Measurements from ENCODE around the gene CLSTN1. TPM values are rescaled to one million over a fixed set of nuclear protein-coding genes. Genes with fewer than 3 reads are reported as not detected.
A peak's percentile ranks its signal among the peaks of the same experiment; 100 is the strongest.

The CLSTN1 gene
- total and polyA plus RNA-seq, 2 donors from 2014 or later = 114 to 158 TPM

DNA sequence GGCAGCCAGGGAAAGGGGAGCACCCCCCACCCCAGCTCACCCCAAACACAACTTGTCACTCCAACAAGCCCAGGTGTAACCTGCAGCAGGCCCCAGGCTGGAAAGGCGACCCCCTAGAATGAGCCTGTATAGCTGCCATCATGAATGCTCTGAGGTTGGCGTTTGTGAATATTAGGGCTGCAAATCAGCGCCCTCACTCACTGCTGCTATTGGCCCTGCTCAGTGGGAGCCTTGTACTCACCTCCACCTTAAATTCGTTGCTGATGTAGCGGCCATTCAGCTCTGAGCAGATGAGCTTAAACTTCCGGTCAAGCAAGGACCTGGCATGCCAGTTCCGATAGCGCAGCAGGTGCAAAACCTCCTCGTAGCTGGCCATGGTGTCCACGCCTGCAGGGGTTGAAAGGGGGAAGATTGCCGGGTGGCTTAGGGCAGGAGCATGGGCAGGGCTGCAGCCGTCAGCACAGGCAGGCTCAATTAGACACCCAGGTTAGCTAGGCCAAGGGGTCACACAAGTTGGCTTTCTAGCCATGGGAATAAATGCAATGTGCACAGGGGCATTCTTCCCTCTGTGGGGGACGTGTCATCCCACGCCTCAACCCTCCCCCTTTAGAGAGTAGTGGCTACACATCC, 90.5 kb downstream of the CLSTN1 start:
- Histone ChIP-seq H3K27me3 (ENCODE audit: control insufficient read depth, insufficient read depth, low read length) (no peaks in the 10 kb centered on the region), H3K27ac (ENCODE audit: low read depth in 2 of 2, low read length in 2 of 2) (no peak overlapping the region), H3K36me3 (ENCODE audit: control insufficient read depth in 2 of 3, insufficient read depth in 3 of 3, low read length in 3 of 3) (peaks cover 9 to 80% (median 37%) of the 10 kb centered on the region in 3 donors), H3K9me3 (ENCODE audit: control insufficient read depth in 2 of 3, insufficient read depth in 1 of 3, low read length in 3 of 3) (no peaks in the 10 kb centered on the region), H3K9ac (ENCODE audit: low read length in 3 of 3) (no peak overlapping the region), H3K4me1 (ENCODE audit: control insufficient read depth in 2 of 3, insufficient read depth in 2 of 3, low read depth in 1 of 3, low read length in 3 of 3) (no peaks in the 10 kb centered on the region), H3K4me3 (ENCODE audit: low read length in 3 of 3) (no peak overlapping the region)
- DNase-seq (peak in 1 of 5 donors; percentile 61), FAIRE-seq (no peak)
- TF ChIP-seq, protein P1, sequence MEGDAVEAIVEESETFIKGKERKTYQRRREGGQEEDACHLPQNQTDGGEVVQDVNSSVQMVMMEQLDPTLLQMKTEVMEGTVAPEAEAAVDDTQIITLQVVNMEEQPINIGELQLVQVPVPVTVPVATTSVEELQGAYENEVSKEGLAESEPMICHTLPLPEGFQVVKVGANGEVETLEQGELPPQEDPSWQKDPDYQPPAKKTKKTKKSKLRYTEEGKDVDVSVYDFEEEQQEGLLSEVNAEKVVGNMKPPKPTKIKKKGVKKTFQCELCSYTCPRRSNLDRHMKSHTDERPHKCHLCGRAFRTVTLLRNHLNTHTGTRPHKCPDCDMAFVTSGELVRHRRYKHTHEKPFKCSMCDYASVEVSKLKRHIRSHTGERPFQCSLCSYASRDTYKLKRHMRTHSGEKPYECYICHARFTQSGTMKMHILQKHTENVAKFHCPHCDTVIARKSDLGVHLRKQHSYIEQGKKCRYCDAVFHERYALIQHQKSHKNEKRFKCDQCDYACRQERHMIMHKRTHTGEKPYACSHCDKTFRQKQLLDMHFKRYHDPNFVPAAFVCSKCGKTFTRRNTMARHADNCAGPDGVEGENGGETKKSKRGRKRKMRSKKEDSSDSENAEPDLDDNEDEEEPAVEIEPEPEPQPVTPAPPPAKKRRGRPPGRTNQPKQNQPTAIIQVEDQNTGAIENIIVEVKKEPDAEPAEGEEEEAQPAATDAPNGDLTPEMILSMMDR (IDR thresholded peaks at IDR 0.05; ENCODE audit: borderline replicate concordance, extremely low read depth, insufficient read depth) = no peak
- intact Hi-C loops (cut with DNase I) = no loop called here

DNA sequence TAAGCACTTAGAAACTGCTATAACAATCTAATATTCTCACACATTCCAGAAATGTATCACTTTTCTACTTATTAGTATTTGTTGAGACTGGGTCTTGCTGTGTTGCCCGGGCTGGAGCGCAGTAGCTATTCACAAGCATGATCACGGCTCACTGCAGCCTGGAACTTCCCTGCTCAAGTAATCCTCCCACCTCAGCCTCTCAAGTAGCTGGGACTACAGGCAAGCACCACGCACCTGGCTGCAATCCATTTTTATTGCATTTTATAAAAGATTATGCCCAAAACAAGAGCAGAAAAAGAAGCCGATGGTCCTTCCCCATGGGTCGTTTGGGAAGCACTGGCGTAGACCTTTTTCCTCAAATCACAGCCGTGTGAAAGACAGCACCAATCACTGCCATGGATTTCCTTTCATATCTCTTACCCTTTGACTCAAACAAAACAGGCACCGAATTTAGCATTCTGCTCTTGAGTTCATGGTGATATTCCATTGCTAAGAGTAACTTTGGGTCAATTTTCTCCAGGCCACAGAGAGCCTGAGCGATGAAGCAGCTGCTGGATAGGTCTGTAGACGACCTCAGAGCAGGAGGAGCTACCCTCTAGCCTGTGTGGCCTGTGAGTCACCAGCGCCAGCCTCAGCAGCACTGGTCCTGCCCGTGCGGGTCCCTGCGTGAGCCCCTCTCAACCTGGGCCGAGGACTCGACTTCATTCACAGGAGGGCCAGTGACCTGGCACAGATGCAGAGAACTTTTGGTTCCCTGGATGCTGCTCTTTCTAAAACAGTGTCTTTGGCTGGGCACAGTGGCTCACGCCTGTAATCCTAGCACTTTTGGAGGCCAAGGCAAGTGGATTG, 91.4 kb downstream of the CLSTN1 start:
- no peak for FAIRE-seq
- Histone ChIP-seq H3K4me3 (ENCODE audit: low read length in 3 of 3) (no peak overlapping the region), H3K4me1 (ENCODE audit: control insufficient read depth in 2 of 3, insufficient read depth in 2 of 3, low read depth in 1 of 3, low read length in 3 of 3) (no peaks in the 10 kb centered on the region), H3K9ac (ENCODE audit: low read length in 3 of 3) (no peak overlapping the region), H3K27me3 (ENCODE audit: control insufficient read depth, insufficient read depth, low read length) (no peaks in the 10 kb centered on the region), H3K27ac (ENCODE audit: low read depth in 2 of 2, low read length in 2 of 2) (no peak overlapping the region), H3K36me3 (ENCODE audit: control insufficient read depth in 2 of 3, insufficient read depth in 3 of 3, low read length in 3 of 3) (peaks cover 9 to 73% (median 35%) of the 10 kb centered on the region in 3 donors), H3K9me3 (ENCODE audit: control insufficient read depth in 2 of 3, insufficient read depth in 1 of 3, low read length in 3 of 3) (no peaks in the 10 kb centered on the region)
- DNase-seq = peak in 1 of 5 donors; percentile 59
- intact Hi-C loops (cut with DNase I) = no loop called here
- TF ChIP-seq, protein P1 (IDR thresholded peaks at IDR 0.05; ENCODE audit: borderline replicate concordance, extremely low read depth, insufficient read depth) = no peak

DNA sequence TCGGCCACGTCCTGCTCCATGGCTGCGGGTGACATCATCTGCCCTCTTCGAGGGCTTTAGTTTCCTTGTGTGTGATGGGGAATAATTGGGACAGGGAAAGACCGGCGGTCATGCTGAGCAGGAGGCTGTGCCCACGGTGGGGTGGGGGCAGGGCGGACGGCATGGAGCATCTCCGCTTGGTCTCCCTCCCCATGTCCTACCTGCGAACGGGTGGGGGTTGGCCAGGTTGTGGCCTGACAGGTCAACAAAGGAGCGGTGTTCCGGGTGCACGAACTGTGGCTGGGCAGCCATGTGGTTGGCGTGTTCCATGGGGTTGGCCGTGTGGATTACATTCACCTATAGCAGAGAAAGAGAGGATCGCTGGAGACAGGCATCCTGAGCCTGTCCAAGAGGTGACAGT, 92.2 kb downstream of the CLSTN1 start:
- Histone ChIP-seq H3K27me3 (ENCODE audit: control insufficient read depth, insufficient read depth, low read length) (no peaks in the 10 kb centered on the region), H3K36me3 (ENCODE audit: control insufficient read depth in 2 of 3, insufficient read depth in 3 of 3, low read length in 3 of 3) (peaks cover 9 to 69% (median 35%) of the 10 kb centered on the region in 3 donors)

More for the DNA sequence above, 92.2 kb downstream of the CLSTN1 start:
- no peak overlapping the region for H3K27ac ChIP-seq (ENCODE audit: low read depth in 2 of 2, low read length in 2 of 2)
- TF ChIP-seq, protein P1 (IDR thresholded peaks at IDR 0.05; ENCODE audit: borderline replicate concordance, extremely low read depth, insufficient read depth) = no peak
- H3K9ac ChIP-seq (ENCODE audit: low read length in 3 of 3) = no peak overlapping the region
- no peaks in the 10 kb centered on the region for H3K9me3 ChIP-seq (ENCODE audit: control insufficient read depth in 2 of 3, insufficient read depth in 1 of 3, low read length in 3 of 3)
- FAIRE-seq = no peak
- DNase-seq = peak in 1 of 5 donors; percentile 73
- intact Hi-C loops (cut with DNase I) = no loop called here
- no peak overlapping the region for H3K4me3 ChIP-seq (ENCODE audit: low read length in 3 of 3)
- no peaks in the 10 kb centered on the region for H3K4me1 ChIP-seq (ENCODE audit: control insufficient read depth in 2 of 3, insufficient read depth in 2 of 3, low read depth in 1 of 3, low read length in 3 of 3)
